B cell (primary cell): ENCODE measurements around the gene CIT.

ENCODE experiments used
- EZH2 ChIP-seq: IDR thresholded peaks from 2 replicates; pipeline ENCODE4 v1.6.1; 2012; ENCODE audit warnings: borderline replicate concordance, low read depth, mild to moderate bottlenecking, moderate library complexity, low read length; ENCODE audit not compliant: insufficient read depth, poor library complexity, severe bottlenecking
- TF ChIP-seq, protein P1 (sequence below): fragments of 200-600 bp; IDR thresholded peaks from one replicate; pipeline ENCODE4 v1.8.0; 2022; ENCODE audit warnings: antibody characterized with exemption, mild to moderate bottlenecking

DNA sequence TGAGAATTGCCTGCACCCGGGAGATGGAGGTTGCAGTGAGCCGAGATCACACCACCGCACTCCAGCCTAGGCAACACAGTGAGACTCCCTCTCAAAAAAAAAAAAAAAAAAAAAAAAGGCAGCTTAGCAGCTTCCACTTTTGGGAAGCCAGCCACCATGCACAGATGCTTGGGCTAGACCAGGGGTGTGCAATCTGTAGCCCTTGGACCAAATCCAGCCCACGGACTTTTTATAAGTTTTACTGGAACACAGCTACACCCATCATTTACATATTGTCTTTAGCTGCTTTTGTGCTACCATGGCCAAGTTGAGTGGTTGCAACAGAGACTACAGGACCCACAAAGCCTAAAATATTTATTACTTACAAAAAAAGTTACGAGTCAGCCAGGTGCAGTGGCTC is 6.7 kb downstream of the CIT start:
- TF ChIP-seq, protein P1, sequence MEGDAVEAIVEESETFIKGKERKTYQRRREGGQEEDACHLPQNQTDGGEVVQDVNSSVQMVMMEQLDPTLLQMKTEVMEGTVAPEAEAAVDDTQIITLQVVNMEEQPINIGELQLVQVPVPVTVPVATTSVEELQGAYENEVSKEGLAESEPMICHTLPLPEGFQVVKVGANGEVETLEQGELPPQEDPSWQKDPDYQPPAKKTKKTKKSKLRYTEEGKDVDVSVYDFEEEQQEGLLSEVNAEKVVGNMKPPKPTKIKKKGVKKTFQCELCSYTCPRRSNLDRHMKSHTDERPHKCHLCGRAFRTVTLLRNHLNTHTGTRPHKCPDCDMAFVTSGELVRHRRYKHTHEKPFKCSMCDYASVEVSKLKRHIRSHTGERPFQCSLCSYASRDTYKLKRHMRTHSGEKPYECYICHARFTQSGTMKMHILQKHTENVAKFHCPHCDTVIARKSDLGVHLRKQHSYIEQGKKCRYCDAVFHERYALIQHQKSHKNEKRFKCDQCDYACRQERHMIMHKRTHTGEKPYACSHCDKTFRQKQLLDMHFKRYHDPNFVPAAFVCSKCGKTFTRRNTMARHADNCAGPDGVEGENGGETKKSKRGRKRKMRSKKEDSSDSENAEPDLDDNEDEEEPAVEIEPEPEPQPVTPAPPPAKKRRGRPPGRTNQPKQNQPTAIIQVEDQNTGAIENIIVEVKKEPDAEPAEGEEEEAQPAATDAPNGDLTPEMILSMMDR = no peak
- no peak for TF ChIP-seq EZH2
